Measurements from ENCODE around the gene AOX1. TPM values are rescaled to one million over a fixed set of nuclear protein-coding genes. Genes with fewer than 3 reads are reported as not detected.

Gene AOX1
- total RNA-seq, 1 donor from 2014 or later, result 2.1 TPM

GRCh38 chr2:200586644-200586975, 796 bp downstream of the AOX1 start:
- peaks cover 10 to 11% (median 10%) of the 10 kb centered on the region in 3 donors for H3K4me1 ChIP-seq (ENCODE audit: control insufficient read depth in 3 of 3, insufficient read depth in 3 of 3, low read length in 3 of 3)
- H3K9ac ChIP-seq (ENCODE audit: low read depth in 1 of 3, low read length in 3 of 3), result peak overlapping the region; percentile 57 to 72 (median 59)
- no peaks in the 10 kb centered on the region for H3K27me3 ChIP-seq (ENCODE audit: control insufficient read depth in 3 of 3, insufficient read depth in 3 of 3, low read length in 3 of 3)
- H3K9me3 ChIP-seq (ENCODE audit: control insufficient read depth in 3 of 3, low read length in 3 of 3), result no peaks in the 10 kb centered on the region
- peak overlapping the region; percentile 44 for H3K27ac ChIP-seq (ENCODE audit: low read depth, low read length)
- H3K36me3 ChIP-seq (ENCODE audit: control insufficient read depth in 3 of 3, insufficient read depth in 3 of 3, low read length in 3 of 3), result no peaks in the 10 kb centered on the region
- peak overlapping the region; percentile 49 to 79 (median 78) for H3K4me3 ChIP-seq (ENCODE audit: low read length in 3 of 3)

GRCh38 chr2:200587007-200587616, 1.3 kb downstream of the AOX1 start:
- Histone ChIP-seq H3K4me1 (ENCODE audit: control insufficient read depth in 3 of 3, insufficient read depth in 3 of 3, low read length in 3 of 3) (peaks cover 10 to 11% (median 10%) of the 10 kb centered on the region in 3 donors), H3K36me3 (ENCODE audit: control insufficient read depth in 3 of 3, insufficient read depth in 3 of 3, low read length in 3 of 3) (no peaks in the 10 kb centered on the region), H3K9ac (ENCODE audit: low read depth in 1 of 3, low read length in 3 of 3) (no peak overlapping the region), H3K9me3 (ENCODE audit: control insufficient read depth in 3 of 3, low read length in 3 of 3) (no peaks in the 10 kb centered on the region), H3K27ac (ENCODE audit: low read depth, low read length) (no peak overlapping the region), H3K27me3 (ENCODE audit: control insufficient read depth in 3 of 3, insufficient read depth in 3 of 3, low read length in 3 of 3) (no peaks in the 10 kb centered on the region), H3K4me3 (ENCODE audit: low read length in 3 of 3) (no peak overlapping the region)

GRCh38 chr2:200588076-200588678, 2.4 kb downstream of the AOX1 start:
- H3K4me1 ChIP-seq (ENCODE audit: control insufficient read depth in 3 of 3, insufficient read depth in 3 of 3, low read length in 3 of 3), result peaks cover 10 to 11% (median 10%) of the 10 kb centered on the region in 3 donors
- no peak overlapping the region for H3K27ac ChIP-seq (ENCODE audit: low read depth, low read length)
- no peak overlapping the region for H3K4me3 ChIP-seq (ENCODE audit: low read length in 3 of 3)
- no peaks in the 10 kb centered on the region for H3K9me3 ChIP-seq (ENCODE audit: control insufficient read depth in 3 of 3, low read length in 3 of 3)
- H3K9ac ChIP-seq (ENCODE audit: low read depth in 1 of 3, low read length in 3 of 3), result no peak overlapping the region
- H3K36me3 ChIP-seq (ENCODE audit: control insufficient read depth in 3 of 3, insufficient read depth in 3 of 3, low read length in 3 of 3), result no peaks in the 10 kb centered on the region
- no peaks in the 10 kb centered on the region for H3K27me3 ChIP-seq (ENCODE audit: control insufficient read depth in 3 of 3, insufficient read depth in 3 of 3, low read length in 3 of 3)

- Histone ChIP-seq H3K4me3 (ENCODE audit: low read length in 3 of 3) (no peak overlapping the region), H3K9me3 (ENCODE audit: control insufficient read depth in 3 of 3, low read length in 3 of 3) (no peaks in the 10 kb centered on the region), H3K27ac (ENCODE audit: low read depth, low read length) (no peak overlapping the region), H3K9ac (ENCODE audit: low read depth in 1 of 3, low read length in 3 of 3) (no peak overlapping the region), H3K4me1 (ENCODE audit: control insufficient read depth in 3 of 3, insufficient read depth in 3 of 3, low read length in 3 of 3) (peaks cover 10 to 11% (median 10%) of the 10 kb centered on the region in 3 donors), H3K27me3 (ENCODE audit: control insufficient read depth in 3 of 3, insufficient read depth in 3 of 3, low read length in 3 of 3) (no peaks in the 10 kb centered on the region), H3K36me3 (ENCODE audit: control insufficient read depth in 3 of 3, insufficient read depth in 3 of 3, low read length in 3 of 3) (no peaks in the 10 kb centered on the region)
These were observed 4.3 kb downstream of the AOX1 start for GRCh38 chr2:200590090-200590489.

GRCh38 chr2:200591308-200591707, 5.5 kb downstream of the AOX1 start:
- no peak overlapping the region for H3K27ac ChIP-seq (ENCODE audit: low read depth, low read length)
- H3K4me1 ChIP-seq (ENCODE audit: control insufficient read depth in 3 of 3, insufficient read depth in 3 of 3, low read length in 3 of 3), result peaks cover under 1 to 5% (median 2%) of the 10 kb centered on the region in 3 donors
- H3K9me3 ChIP-seq (ENCODE audit: control insufficient read depth in 3 of 3, low read length in 3 of 3), result no peaks in the 10 kb centered on the region
- no peak overlapping the region for H3K4me3 ChIP-seq (ENCODE audit: low read length in 3 of 3)
- H3K9ac ChIP-seq (ENCODE audit: low read depth in 1 of 3, low read length in 3 of 3), result no peak overlapping the region
- no peaks in the 10 kb centered on the region for H3K27me3 ChIP-seq (ENCODE audit: control insufficient read depth in 3 of 3, insufficient read depth in 3 of 3, low read length in 3 of 3)
- no peaks in the 10 kb centered on the region for H3K36me3 ChIP-seq (ENCODE audit: control insufficient read depth in 3 of 3, insufficient read depth in 3 of 3, low read length in 3 of 3)

- Histone ChIP-seq H3K27ac (ENCODE audit: low read depth, low read length) (no peak overlapping the region), H3K36me3 (ENCODE audit: control insufficient read depth in 3 of 3, insufficient read depth in 3 of 3, low read length in 3 of 3) (peaks cover 0 to 2% (median 0%) of the 10 kb centered on the region in 3 donors), H3K9ac (ENCODE audit: low read depth in 1 of 3, low read length in 3 of 3) (no peak overlapping the region), H3K4me1 (ENCODE audit: control insufficient read depth in 3 of 3, insufficient read depth in 3 of 3, low read length in 3 of 3) (peaks cover 0 to 5% (median 0%) of the 10 kb centered on the region in 3 donors), H3K27me3 (ENCODE audit: control insufficient read depth in 3 of 3, insufficient read depth in 3 of 3, low read length in 3 of 3) (no peaks in the 10 kb centered on the region), H3K4me3 (ENCODE audit: low read length in 3 of 3) (no peak overlapping the region), H3K9me3 (ENCODE audit: control insufficient read depth in 3 of 3, low read length in 3 of 3) (no peaks in the 10 kb centered on the region)
These were observed 6.7 kb downstream of the AOX1 start for GRCh38 chr2:200592406-200593075.

- no peaks in the 10 kb centered on the region for H3K9me3 ChIP-seq (ENCODE audit: control insufficient read depth in 3 of 3, low read length in 3 of 3)
- peaks cover 0 to 2% (median 0%) of the 10 kb centered on the region in 3 donors for H3K36me3 ChIP-seq (ENCODE audit: control insufficient read depth in 3 of 3, insufficient read depth in 3 of 3, low read length in 3 of 3)
- H3K27ac ChIP-seq (ENCODE audit: low read depth, low read length), result no peak overlapping the region
- no peaks in the 10 kb centered on the region for H3K27me3 ChIP-seq (ENCODE audit: control insufficient read depth in 3 of 3, insufficient read depth in 3 of 3, low read length in 3 of 3)
- H3K4me3 ChIP-seq (ENCODE audit: low read length in 3 of 3), result no peak overlapping the region
- H3K9ac ChIP-seq (ENCODE audit: low read depth in 1 of 3, low read length in 3 of 3), result no peak overlapping the region
- H3K4me1 ChIP-seq (ENCODE audit: control insufficient read depth in 3 of 3, insufficient read depth in 3 of 3, low read length in 3 of 3), result peaks cover 0 to 5% (median 0%) of the 10 kb centered on the region in 3 donors
These were observed 8.1 kb downstream of the AOX1 start for GRCh38 chr2:200593905-200594304.

- Histone ChIP-seq H3K27ac (ENCODE audit: low read depth, low read length) (no peak overlapping the region), H3K4me1 (ENCODE audit: control insufficient read depth in 3 of 3, insufficient read depth in 3 of 3, low read length in 3 of 3) (no peaks in the 10 kb centered on the region), H3K27me3 (ENCODE audit: control insufficient read depth in 3 of 3, insufficient read depth in 3 of 3, low read length in 3 of 3) (no peaks in the 10 kb centered on the region), H3K4me3 (ENCODE audit: low read length in 3 of 3) (no peak overlapping the region), H3K9ac (ENCODE audit: low read depth in 1 of 3, low read length in 3 of 3) (no peak overlapping the region), H3K9me3 (ENCODE audit: control insufficient read depth in 3 of 3, low read length in 3 of 3) (no peaks in the 10 kb centered on the region), H3K36me3 (ENCODE audit: control insufficient read depth in 3 of 3, insufficient read depth in 3 of 3, low read length in 3 of 3) (peaks cover 0 to 2% (median 0%) of the 10 kb centered on the region in 3 donors)
These were observed 10.1 kb downstream of the AOX1 start for GRCh38 chr2:200595913-200596312.

GRCh38 chr2:200596774-200597570, 11.2 kb downstream of the AOX1 start:
- no peak overlapping the region for H3K27ac ChIP-seq (ENCODE audit: low read depth, low read length)
- no peak overlapping the region for H3K9ac ChIP-seq (ENCODE audit: low read depth in 1 of 3, low read length in 3 of 3)
- no peaks in the 10 kb centered on the region for H3K27me3 ChIP-seq (ENCODE audit: control insufficient read depth in 3 of 3, insufficient read depth in 3 of 3, low read length in 3 of 3)
- H3K4me1 ChIP-seq (ENCODE audit: control insufficient read depth in 3 of 3, insufficient read depth in 3 of 3, low read length in 3 of 3), result no peaks in the 10 kb centered on the region
- H3K4me3 ChIP-seq (ENCODE audit: low read length in 3 of 3), result no peak overlapping the region
- peaks cover 0 to 2% (median 0%) of the 10 kb centered on the region in 3 donors for H3K36me3 ChIP-seq (ENCODE audit: control insufficient read depth in 3 of 3, insufficient read depth in 3 of 3, low read length in 3 of 3)
- no peaks in the 10 kb centered on the region for H3K9me3 ChIP-seq (ENCODE audit: control insufficient read depth in 3 of 3, low read length in 3 of 3)

All from skeletal muscle tissue (tissue), 4 donors.